GM18868 (cell line): ENCODE results near the gene PTPRA.

ENCODE experiments used
- ATAC-seq: cut with Tn5 transposase; IDR thresholded peaks from one replicate; pipeline ENCODE4 v1.9.1; 2021; ENCODE audit warnings: mild to moderate bottlenecking, moderate library complexity; ENCODE audit not compliant: unreplicated experiment

Gene PTPRA

DNA sequence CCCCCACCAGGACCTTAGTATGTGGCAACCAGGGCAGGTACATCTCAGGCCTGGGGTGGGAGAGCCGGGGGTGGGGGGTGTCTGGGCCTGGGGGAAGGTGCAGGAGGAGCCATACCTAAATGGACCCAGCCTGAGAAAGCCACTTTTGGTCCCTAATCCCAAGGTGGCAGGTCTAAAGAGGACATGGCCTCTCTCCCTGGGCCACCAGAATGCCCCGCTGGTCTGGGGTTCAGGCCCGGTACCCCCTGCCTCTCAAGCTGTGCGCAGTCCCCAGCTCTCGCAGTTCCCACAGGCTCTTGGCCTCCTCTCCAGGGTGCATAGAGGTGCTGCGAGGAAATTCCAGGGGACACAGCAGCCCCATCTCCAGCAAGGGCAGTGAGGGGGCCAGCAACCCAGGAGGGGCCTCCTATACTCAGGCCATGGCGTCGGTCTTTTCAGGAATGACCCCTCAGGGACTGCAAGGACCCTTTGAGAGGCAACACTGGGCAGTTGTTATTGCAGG lies 212.3 kb downstream of the PTPRA start:
- ATAC-seq, result no peak

DNA sequence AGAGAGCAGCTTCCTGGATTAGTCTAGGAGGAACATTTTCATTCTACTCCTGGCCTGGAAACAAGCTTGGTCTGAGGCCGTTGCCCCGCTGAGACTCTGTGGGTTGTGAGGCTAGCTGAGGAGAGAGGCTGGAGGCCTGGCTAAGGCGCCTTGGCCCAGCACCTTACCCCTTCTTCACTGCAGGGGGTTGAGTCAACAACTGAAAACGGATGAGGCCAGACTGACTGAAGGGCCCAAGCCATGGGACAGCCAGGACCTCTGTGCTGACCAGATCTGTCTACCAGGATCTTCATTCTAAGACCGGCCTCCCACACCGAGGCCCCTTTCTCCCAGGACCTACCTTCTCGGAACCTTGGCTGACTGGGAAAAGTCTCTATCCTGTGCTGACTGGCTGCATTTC lies 214.8 kb downstream of the PTPRA start:
- ATAC-seq, result no peak
